T follicular helper cell (primary cell): Measurements from ENCODE around the gene GMEB2.
"Not testable (repeated sequence)": the region's sequence is repeated elsewhere in the genome, so short reads cannot be mapped to it uniquely, and the experiment has no call there.

Experiments used
- DNase-seq: peaks from one replicate; pipeline ENCODE4 v3.0.0-alpha.2; 2020; ENCODE audit warnings: low read depth
- total RNA-seq, 2 experiments: gene quantifications; one replicate each; lab custom pipeline; 2026; lab: John Stamatoyannopoulos, UW

Gene GMEB2
- total RNA-seq: 41.7 to 76.9 reads per million in 2 experiments

- DNase-seq: no peak
These were observed at the start of gene GMEB2 for GRCh38 chr20:63626424-63627128. Gene GMEB2, minus strand, starts transcription at chr20:63627101. Its CDS starts 7,704 bp downstream, at chr20:63619397.

- no peak for DNase-seq
These were observed 48.9 kb upstream of the GMEB2 start for GRCh38 chr20:63675681-63676368.

- DNase-seq: no peak
These were observed 47.0 kb upstream of the GMEB2 start for GRCh38 chr20:63673951-63674350.

- no peak for DNase-seq
These were observed 45.8 kb upstream of the GMEB2 start for GRCh38 chr20:63672666-63673065.

GRCh38 chr20:63671695-63672094 lies 44.8 kb upstream of the GMEB2 start:
- DNase-seq: not testable (repeated sequence)

- DNase-seq: no peak
These were observed 41.5 kb upstream of the GMEB2 start for GRCh38 chr20:63668351-63668750.

GRCh38 chr20:63667858-63668257 lies 41.0 kb upstream of the GMEB2 start:
- DNase-seq: no peak

GRCh38 chr20:63665708-63666107 lies 38.8 kb upstream of the GMEB2 start:
- DNase-seq: no peak

GRCh38 chr20:63664861-63665594 lies 38.1 kb upstream of the GMEB2 start:
- DNase-seq: no peak

GRCh38 chr20:63664143-63664851 lies 37.4 kb upstream of the GMEB2 start:
- DNase-seq: no peak

GRCh38 chr20:63663332-63664066 lies 36.6 kb upstream of the GMEB2 start:
- no peak for DNase-seq

- DNase-seq: no peak
These were observed 35.9 kb upstream of the GMEB2 start for GRCh38 chr20:63662813-63663189.

GRCh38 chr20:63661959-63662812 lies 35.3 kb upstream of the GMEB2 start:
- no peak for DNase-seq

GRCh38 chr20:63661108-63661507 lies 34.2 kb upstream of the GMEB2 start:
- no peak for DNase-seq

GRCh38 chr20:63660622-63661021 lies 33.7 kb upstream of the GMEB2 start:
- no peak for DNase-seq

- not testable (repeated sequence) for DNase-seq
These were observed 33.3 kb upstream of the GMEB2 start for GRCh38 chr20:63660174-63660573.

- no peak for DNase-seq
These were observed 32.5 kb upstream of the GMEB2 start for GRCh38 chr20:63659370-63659769.

GRCh38 chr20:63658749-63659187 lies 31.9 kb upstream of the GMEB2 start:
- no peak for DNase-seq

- DNase-seq: peak; percentile 76
These were observed 31.2 kb upstream of the GMEB2 start, which contains the start of gene RTEL1 for GRCh38 chr20:63657937-63658748. Gene RTEL1, plus strand, starts transcription at chr20:63658312. Its CDS starts 1,091 bp downstream, at chr20:63659403.
